ENCODE data around the gene PDS5A.
"Not testable (repeated sequence)": the region's sequence is repeated elsewhere in the genome, so short reads cannot be mapped to it uniquely, and the experiment has no call there.

Gene PDS5A, protein sequence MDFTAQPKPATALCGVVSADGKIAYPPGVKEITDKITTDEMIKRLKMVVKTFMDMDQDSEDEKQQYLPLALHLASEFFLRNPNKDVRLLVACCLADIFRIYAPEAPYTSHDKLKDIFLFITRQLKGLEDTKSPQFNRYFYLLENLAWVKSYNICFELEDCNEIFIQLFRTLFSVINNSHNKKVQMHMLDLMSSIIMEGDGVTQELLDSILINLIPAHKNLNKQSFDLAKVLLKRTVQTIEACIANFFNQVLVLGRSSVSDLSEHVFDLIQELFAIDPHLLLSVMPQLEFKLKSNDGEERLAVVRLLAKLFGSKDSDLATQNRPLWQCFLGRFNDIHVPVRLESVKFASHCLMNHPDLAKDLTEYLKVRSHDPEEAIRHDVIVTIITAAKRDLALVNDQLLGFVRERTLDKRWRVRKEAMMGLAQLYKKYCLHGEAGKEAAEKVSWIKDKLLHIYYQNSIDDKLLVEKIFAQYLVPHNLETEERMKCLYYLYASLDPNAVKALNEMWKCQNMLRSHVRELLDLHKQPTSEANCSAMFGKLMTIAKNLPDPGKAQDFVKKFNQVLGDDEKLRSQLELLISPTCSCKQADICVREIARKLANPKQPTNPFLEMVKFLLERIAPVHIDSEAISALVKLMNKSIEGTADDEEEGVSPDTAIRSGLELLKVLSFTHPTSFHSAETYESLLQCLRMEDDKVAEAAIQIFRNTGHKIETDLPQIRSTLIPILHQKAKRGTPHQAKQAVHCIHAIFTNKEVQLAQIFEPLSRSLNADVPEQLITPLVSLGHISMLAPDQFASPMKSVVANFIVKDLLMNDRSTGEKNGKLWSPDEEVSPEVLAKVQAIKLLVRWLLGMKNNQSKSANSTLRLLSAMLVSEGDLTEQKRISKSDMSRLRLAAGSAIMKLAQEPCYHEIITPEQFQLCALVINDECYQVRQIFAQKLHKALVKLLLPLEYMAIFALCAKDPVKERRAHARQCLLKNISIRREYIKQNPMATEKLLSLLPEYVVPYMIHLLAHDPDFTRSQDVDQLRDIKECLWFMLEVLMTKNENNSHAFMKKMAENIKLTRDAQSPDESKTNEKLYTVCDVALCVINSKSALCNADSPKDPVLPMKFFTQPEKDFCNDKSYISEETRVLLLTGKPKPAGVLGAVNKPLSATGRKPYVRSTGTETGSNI (N-terminal part only)

GRCh38 chr4:39977489-39978377 is at the start of gene PDS5A:
TSS of gene PDS5A (minus strand) at chr4:39977911. CDS start at chr4:39976577, 1,334 bp downstream.
- TF ChIP-seq SNAI2 (CRISPR knock-in tag; IDR thresholded peaks at IDR 0.05) (peak; percentile 12; the same call in 1 of the 2 replicates), ZFP3 (CRISPR knock-in tag; IDR thresholded peaks at IDR 0.05) (0 out of 2 replicates have a peak, but pooled peaks have one; percentile 57), ISL1 (CRISPR knock-in tag; IDR thresholded peaks at IDR 0.05) (no peak)
- peak; percentile 89 for ATAC-seq

DNA sequence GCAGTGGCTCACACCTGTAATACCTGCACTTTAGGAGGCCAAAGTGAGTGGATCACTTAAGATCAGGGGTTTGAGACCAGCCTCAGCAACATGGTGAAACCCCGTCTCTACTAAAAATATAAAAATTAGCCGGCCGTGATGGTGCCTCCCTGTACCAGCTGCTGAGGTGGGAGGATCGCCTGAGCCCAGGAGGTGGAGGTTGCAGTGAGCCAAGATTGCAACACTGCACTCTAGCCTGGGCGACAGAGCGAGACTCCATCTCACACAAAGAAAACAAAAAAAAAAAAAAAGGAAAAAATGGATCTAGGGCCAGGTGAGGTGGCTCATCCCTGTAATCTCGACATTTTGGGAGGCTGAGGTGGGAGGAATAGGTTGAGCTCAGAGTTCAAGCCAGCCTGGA is 46.3 kb upstream of the PDS5A start:
- not testable (repeated sequence) for ATAC-seq

- not testable (repeated sequence) for ATAC-seq
Measured at GRCh38 chr4:40021116-40021515, 43.4 kb upstream of the PDS5A start.

DNA sequence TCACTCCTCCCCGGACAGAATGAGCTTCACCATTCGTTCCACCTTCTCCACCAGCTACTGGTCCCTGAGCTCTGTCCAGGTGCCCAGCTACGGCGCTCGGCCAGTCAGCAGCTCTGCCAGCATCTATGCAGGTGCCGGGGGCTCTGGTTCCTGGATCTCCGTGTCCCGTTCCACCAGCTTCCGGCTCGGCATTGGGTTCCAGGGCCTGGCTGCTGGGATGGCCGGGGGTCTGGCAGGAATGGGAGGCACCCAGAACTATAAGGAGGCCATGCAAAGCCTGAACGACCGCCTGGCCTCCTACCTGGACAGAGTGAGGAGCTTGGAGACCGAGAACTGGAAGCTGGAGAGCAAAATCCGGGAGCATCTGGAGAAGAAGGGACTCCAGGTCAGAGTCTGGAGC is 42.5 kb upstream of the PDS5A start:
- no peak for ATAC-seq
- TF ChIP-seq CSRNP3 (CRISPR knock-in tag; IDR thresholded peaks at IDR 0.05) (no peak), ARNTL (CRISPR knock-in tag; IDR thresholded peaks at IDR 0.05; ENCODE audit: borderline replicate concordance, low read depth) (no peak), RARB (CRISPR knock-in tag; IDR thresholded peaks at IDR 0.05) (no peak), ZC3H10 (CRISPR knock-in tag; IDR thresholded peaks at IDR 0.05) (no peak), GLIS3 (CRISPR knock-in tag; IDR thresholded peaks at IDR 0.05) (no peak), TCF4 (CRISPR knock-in tag; IDR thresholded peaks at IDR 0.05; ENCODE audit: borderline replicate concordance) (no peak), ZNF8 (CRISPR knock-in tag; IDR thresholded peaks at IDR 0.05) (no peak), SNAI2 (CRISPR knock-in tag; IDR thresholded peaks at IDR 0.05) (no peak), PATZ1 (CRISPR knock-in tag; IDR thresholded peaks at IDR 0.05; ENCODE audit: borderline replicate concordance) (no peak), CSDC2 (CRISPR knock-in tag; IDR thresholded peaks at IDR 0.05) (no peak), OSR1 (CRISPR knock-in tag; IDR thresholded peaks at IDR 0.05) (no peak), ZFP3 (CRISPR knock-in tag; IDR thresholded peaks at IDR 0.05) (no peak), ESRRG (CRISPR knock-in tag; IDR thresholded peaks at IDR 0.05) (no peak)
- TF ChIP-seq, protein P1, sequence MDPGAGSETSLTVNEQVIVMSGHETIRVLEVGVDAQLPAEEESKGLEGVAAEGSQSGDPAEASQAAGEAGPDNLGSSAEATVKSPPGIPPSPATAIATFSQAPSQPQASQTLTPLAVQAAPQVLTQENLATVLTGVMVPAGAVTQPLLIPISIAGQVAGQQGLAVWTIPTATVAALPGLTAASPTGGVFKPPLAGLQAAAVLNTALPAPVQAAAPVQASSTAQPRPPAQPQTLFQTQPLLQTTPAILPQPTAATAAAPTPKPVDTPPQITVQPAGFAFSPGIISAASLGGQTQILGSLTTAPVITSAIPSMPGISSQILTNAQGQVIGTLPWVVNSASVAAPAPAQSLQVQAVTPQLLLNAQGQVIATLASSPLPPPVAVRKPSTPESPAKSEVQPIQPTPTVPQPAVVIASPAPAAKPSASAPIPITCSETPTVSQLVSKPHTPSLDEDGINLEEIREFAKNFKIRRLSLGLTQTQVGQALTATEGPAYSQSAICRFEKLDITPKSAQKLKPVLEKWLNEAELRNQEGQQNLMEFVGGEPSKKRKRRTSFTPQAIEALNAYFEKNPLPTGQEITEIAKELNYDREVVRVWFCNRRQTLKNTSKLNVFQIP (CRISPR knock-in tag; IDR thresholded peaks at IDR 0.05; ENCODE audit: borderline replicate concordance, low read depth), result no peak
- TF ChIP-seq, protein P2, sequence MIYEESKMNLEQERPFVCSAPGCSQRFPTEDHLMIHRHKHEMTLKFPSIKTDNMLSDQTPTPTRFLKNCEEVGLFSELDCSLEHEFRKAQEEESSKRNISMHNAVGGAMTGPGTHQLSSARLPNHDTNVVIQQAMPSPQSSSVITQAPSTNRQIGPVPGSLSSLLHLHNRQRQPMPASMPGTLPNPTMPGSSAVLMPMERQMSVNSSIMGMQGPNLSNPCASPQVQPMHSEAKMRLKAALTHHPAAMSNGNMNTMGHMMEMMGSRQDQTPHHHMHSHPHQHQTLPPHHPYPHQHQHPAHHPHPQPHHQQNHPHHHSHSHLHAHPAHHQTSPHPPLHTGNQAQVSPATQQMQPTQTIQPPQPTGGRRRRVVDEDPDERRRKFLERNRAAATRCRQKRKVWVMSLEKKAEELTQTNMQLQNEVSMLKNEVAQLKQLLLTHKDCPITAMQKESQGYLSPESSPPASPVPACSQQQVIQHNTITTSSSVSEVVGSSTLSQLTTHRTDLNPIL (CRISPR knock-in tag; IDR thresholded peaks at IDR 0.05; ENCODE audit: low read depth), result no peak
- TF ChIP-seq, protein P3, sequence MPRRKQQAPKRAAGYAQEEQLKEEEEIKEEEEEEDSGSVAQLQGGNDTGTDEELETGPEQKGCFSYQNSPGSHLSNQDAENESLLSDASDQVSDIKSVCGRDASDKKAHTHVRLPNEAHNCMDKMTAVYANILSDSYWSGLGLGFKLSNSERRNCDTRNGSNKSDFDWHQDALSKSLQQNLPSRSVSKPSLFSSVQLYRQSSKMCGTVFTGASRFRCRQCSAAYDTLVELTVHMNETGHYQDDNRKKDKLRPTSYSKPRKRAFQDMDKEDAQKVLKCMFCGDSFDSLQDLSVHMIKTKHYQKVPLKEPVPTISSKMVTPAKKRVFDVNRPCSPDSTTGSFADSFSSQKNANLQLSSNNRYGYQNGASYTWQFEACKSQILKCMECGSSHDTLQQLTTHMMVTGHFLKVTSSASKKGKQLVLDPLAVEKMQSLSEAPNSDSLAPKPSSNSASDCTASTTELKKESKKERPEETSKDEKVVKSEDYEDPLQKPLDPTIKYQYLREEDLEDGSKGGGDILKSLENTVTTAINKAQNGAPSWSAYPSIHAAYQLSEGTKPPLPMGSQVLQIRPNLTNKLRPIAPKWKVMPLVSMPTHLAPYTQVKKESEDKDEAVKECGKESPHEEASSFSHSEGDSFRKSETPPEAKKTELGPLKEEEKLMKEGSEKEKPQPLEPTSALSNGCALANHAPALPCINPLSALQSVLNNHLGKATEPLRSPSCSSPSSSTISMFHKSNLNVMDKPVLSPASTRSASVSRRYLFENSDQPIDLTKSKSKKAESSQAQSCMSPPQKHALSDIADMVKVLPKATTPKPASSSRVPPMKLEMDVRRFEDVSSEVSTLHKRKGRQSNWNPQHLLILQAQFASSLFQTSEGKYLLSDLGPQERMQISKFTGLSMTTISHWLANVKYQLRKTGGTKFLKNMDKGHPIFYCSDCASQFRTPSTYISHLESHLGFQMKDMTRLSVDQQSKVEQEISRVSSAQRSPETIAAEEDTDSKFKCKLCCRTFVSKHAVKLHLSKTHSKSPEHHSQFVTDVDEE (CRISPR knock-in tag; IDR thresholded peaks at IDR 0.05), result no peak
